Testis (tissue), 2 donors: ENCODE data around the gene GFI1B.

Source experiments
- POLR2A ChIP-seq: fragments of 450-650 bp; IDR thresholded peaks from one replicate; pipeline ENCODE4 v1.6.1; 2017; ENCODE audit warnings: antibody characterized with exemption, mild to moderate bottlenecking, moderate library complexity
- TF ChIP-seq, protein P1 (sequence below), 3 experiments: fragments of 450-650 bp in 2 of 3; fragments of 200-600 bp in 1 of 3; sonication (generic) in 1 of 3; IDR thresholded peaks; one replicate each; pipeline ENCODE4 v1.5.1; 2016 to 2019; ENCODE audit warnings: antibody characterized with exemption in 3 of 3, mild to moderate bottlenecking in 2 of 3, moderate library complexity in 1 of 3

DNA sequence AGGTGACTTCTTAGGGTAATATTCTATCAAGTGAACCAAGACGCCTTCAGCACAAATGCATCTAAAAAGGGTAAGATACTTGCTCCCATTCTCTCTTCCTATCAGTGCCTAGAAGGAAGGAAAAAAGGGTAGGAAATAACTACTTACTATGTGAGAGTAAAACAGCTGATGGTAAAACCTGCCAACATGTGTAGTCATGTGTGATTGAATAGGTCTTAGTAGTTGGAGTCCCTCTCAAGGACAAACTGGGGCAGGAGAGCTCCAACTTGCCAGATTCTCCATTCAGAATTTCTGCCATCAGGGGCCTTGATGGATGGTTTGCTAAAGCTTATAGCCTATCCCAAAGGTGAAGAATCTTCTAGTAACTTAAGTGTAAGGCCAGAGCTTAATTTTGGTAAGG lies 39.3 kb upstream of the GFI1B start:
- TF ChIP-seq, protein P1, sequence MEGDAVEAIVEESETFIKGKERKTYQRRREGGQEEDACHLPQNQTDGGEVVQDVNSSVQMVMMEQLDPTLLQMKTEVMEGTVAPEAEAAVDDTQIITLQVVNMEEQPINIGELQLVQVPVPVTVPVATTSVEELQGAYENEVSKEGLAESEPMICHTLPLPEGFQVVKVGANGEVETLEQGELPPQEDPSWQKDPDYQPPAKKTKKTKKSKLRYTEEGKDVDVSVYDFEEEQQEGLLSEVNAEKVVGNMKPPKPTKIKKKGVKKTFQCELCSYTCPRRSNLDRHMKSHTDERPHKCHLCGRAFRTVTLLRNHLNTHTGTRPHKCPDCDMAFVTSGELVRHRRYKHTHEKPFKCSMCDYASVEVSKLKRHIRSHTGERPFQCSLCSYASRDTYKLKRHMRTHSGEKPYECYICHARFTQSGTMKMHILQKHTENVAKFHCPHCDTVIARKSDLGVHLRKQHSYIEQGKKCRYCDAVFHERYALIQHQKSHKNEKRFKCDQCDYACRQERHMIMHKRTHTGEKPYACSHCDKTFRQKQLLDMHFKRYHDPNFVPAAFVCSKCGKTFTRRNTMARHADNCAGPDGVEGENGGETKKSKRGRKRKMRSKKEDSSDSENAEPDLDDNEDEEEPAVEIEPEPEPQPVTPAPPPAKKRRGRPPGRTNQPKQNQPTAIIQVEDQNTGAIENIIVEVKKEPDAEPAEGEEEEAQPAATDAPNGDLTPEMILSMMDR (IDR thresholded peaks at IDR 0.05) = no peak
- no peak for TF ChIP-seq POLR2A
